HuH-7.5 (cell line): ENCODE results near the gene NAA35.
"Not testable (repeated sequence)": the region's sequence is repeated elsewhere in the genome, so short reads cannot be mapped to it uniquely, and the experiment has no call there.

Source experiments
- DNase-seq: peaks from one replicate; pipeline ENCODE4 v3.0.0; 2011; ENCODE audit warnings: low spot score

Gene NAA35

DNA sequence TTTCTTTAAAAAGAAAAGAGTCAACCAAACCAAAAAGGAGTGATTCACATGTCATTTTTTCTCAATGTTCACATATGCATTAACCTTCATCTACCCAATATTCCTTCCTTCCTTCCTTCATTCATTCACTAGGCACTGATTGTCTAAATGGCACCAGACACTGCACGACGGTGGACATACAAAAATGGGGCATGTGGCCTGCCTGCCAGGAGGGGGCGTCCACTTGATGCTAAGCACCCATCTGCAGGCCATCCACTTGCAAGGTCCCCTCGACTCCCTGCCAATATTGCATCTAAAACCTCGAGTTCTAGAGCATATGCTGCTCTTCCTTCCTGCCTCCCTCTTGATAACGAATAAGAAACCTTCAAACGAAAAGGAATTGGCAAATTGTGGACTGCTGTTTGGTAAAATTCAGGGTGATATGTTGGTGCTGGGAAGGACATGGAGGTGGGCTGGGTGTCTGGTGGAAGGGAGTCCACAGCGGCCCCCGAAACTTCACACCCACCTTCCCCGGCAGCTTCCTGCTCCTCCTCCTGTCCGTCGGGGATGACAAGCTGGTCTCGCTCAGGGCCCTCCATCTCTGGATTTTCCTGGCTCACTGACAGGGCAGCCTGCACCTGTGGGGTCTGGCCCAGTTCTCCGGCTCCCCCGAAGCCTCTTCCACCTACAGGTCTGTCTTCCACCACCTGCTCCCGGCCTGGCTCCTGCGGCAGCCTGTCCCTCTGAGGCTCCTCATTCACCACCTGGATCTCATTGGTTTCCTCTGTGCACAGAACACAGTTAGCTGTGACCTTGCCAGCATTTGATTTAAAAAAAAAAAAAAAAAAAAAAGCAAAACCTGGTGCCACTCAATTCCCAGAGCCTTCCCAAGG lies 94.2 kb downstream of the NAA35 start:
- peak; percentile 69 for DNase-seq

DNA sequence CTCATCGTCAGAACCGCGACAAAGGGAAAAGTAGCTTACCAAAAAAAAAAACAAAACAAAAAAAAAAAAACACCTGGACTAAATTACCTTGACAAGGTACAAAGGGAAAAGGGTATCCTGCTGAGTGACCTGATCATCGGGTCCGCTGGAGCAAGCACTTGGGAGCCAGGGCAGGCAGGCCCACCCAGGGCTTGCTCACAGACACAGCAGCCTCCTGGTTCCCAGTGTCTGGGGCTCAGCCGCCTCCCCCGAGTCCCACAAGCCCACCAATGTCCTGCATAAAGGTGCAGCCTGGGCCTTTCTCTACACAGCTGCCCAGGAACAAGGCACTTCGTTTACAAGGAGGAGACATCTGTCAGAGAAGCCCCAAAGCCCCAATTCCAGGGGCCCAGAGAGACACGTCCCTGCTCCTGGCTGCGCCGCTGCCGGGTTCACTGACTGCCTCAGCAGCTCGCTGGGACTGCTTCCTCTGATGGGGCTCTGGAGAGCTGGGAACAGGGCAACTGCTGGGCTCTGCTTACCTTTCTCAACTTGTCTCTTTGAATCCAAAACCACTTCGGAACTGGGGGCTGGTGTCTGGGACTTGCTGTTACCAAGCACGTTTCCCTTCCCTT lies 95.0 kb downstream of the NAA35 start:
- no peak for DNase-seq

DNA sequence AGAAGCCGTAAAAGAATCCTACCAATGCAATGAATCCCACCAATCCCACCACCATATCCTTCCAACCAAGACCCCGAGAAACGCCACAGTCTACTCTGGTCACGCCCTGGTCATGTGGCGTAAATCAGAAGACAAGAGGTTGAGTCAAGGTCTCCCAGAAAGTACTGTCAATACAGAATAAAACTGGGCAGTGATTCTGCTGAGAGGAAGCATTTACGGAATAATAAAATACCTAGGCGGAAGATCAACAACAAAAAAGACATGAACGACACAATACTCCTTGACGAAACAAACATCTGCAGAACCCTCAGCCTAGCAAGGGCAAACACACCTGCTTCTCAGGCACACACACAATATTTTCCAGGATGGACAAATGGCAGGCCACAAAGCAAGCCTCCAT lies 95.6 kb downstream of the NAA35 start:
- DNase-seq = no peak

DNA sequence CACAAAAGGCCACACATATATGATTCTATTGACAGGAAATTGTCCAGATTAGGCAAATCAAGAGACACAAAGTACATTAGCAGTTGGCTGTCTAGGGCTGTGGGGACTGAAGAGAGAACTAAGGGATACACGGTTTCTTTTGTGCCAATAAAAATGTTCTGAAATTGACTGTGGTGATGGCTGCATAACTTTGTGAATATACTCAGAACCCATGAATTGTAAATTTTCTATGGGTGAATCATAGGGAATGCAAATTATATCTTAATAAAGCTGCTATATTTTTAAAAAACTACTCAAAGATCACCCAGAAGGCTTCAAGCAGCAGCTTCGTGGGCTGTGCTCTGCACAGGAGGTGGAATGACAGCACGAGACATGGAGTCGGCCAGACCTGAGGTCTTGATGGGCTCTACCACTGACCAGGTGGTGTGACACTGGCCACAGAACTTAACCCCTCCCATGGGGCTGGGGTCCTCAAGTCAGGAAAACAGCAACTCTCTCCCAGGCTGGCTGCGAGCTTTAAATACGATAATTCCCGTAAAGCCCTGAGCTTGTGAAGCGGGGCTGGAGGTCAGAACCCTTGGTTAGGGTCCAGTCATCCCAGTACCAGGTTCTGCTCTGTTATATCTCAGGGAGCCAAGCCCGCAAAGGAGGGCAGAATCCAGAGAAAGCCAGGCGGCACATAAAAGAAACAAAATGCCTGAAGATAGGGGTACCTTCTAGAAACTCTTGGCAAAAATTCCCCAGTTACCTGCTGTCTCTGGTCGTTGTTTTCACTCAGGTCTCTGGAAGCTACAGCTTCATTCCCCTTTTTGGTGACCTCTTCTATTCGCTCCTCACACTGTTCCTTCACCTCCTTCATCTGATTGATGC lies 99.3 kb downstream of the NAA35 start:
- DNase-seq = no peak

DNA sequence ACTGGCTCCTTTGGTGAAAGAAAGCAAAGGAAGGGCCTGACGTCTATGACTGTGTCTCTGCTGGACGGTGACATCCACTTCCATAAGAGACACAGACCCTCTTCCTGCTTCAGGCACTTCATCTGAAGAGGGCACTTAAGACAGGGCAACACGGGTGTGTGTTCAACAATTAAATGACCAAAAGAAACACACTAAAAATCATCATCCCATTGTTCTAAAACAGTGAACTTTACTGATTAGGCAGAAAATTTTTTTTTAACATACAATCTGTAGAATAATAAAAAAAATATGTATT lies 99.9 kb downstream of the NAA35 start:
- no peak for DNase-seq

DNA sequence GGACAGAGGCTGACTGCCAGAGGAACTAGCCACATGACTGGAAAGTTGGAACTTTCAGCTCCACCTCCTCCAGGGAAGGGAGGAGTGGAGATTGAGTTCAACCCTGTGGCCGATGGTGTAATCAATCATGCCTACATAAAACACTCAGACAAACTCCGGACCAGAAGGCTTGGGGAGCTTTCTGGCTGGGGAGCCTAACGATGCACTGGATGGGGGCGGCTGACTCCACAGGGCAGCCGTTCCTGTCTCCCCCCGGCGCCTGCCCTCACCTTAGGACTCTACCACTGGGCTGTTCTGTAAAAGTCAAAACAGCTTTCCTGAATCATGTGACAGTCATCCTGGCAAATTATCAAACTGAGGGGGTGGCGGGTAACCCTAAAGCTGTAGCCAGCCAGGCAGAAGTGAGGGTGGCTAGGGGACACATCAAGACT lies 100.4 kb downstream of the NAA35 start:
- no peak for DNase-seq

DNA sequence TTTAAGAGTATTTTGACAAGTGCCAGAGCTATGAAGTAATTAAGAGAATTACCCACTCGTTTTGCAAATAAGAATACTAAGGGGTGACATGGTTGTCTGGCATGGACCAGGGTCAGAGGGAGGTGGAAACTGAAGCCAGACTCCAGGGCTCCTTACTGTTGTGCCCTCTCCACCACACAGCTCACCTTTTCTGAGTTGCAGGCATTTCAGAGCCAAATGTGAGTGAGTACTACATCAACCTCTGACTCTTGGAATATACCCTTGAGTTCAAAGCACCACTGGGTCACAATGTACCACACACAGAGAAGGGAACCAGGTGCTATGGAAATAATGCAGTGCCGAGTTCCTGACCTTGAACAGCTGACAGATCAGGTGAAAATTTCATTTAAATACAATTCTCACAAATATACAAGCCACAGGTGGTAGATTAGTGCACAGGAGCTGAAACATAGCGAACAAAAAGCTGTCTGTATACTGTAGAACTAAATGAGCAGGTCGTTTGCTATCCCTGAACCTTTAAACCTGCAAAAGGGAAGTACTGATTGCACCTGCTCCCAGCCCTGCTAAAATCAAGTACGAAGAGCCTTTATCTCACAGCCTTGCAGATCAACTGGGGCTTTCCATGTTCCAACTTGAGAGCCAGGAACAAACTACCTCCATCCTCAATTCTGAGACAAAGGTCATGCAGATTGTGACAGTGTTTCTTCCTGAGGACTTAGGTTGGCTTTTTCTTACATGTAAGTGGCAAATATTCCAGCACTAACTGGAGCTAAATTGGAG lies 101.4 kb downstream of the NAA35 start:
- DNase-seq = no peak

DNA sequence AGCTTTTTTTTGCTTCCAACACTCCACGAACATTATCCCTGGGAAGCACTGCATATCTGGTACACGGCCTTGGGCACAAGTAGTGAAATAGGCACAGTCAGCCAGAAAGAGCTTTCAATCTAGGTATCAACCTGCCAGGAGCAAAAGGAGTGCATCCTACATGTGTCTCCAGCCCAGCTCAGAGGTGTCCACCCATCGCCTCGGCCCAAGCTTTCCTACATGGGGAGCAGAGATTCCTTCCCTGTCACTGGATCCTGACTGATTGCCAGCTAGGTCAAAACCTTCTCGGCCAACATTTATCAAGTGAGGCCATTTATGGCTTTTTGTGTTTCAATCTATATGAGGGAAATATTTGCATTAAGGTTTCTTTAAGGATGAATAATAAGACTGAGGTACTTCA lies 102.6 kb downstream of the NAA35 start:
- DNase-seq = no peak

DNA sequence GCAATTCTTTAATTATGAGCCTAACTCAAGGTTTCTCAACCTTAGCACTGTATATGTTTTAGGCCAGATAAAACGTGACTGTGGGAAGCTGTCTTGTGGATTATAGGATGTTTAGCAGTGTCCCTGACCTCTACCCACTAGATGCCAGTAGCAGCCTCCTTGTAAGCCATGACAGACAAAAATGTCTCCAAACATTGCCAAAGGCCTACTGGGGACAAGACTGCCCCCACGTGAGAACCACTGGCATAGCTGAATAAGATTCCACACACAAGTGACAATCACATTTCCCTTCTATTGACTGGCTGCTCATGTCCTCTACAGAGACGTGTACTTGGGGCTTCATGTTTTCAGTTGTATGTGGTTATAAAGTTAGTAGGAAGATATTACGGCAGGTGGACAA lies 103.1 kb downstream of the NAA35 start:
- no peak for DNase-seq

DNA sequence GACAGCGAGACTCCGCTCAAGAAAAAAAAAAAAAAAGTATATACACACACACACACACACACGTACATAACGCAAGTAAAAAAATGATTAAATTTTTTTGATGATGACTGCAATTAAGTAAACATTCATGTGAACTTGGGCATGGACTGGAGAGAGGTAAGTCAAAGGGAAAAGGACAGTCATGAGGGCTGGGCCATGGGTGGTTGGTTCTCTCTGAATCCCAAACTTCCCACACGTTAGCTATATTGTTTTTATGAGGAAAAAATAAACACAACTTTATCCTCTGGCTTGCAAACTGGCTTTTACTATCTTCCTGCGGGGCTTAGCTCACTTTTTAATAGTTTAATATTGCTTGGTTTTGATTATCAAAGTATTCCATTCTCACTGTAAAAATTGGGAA lies 104.7 kb downstream of the NAA35 start:
- DNase-seq = no peak

DNA sequence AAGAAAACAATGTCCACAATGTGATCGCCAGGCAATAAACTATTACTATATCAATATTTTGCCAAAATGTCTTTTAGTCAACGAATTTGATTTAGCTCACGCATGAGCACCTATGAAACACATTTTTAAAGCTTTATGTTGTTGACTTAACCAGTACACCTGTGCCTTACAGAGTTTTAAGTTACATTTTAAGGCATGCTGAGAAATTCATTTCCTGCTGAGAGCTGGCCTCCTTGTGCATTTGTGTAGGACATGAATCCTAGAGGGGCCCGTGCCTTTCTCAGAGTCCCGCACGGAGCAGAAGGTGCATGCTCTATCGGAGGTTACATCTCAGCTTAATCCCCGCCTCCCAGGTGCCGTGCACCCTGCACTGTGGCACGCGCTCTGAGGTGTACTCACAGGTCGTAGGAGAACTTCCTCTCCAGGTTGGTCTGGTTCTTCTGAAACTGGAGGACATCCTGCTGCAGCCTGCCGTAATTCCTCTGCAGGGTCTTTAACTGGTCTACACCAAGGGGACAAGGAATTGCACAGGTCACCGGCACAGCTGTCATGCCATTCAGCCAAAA lies 105.2 kb downstream of the NAA35 start:
- DNase-seq = no peak

DNA sequence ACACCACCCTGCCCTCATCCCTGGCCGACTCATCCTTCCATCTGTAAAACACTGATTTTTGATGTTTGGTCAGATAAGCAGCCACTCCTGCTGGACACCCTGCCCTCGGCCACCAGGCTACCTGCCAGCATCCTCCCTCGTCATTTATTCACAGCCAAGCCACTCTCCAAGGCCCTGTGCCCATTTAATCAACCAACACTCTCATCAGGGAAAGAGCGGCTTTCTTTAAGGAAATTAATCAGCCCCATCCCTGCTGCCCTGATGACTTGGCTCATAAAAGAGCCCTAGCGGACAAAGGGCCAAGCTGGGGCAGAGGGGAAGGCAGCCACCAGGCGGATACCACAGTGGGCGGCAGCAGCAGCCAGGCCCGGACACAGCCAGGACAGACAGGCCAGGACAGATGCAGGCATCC lies 106.0 kb downstream of the NAA35 start:
- DNase-seq = no peak

DNA sequence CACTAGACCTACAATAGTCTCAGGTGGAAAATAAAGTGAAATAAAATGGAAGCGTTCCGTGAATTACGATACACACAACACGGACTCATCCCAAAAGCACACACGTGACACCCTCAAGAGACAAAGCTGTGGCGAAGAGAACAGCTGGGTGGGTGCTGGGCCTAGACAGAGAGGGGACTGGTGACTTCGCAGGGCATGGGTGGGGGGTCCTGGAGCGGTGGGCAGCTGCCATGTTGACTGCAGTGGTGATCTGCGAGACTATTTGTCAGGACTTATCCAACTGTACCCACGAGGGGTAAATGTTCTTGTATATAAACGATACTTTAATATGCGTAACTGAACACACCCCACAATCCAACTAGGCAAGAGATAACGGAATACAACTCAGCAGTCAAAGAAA lies 106.4 kb downstream of the NAA35 start:
- no peak for DNase-seq

DNA sequence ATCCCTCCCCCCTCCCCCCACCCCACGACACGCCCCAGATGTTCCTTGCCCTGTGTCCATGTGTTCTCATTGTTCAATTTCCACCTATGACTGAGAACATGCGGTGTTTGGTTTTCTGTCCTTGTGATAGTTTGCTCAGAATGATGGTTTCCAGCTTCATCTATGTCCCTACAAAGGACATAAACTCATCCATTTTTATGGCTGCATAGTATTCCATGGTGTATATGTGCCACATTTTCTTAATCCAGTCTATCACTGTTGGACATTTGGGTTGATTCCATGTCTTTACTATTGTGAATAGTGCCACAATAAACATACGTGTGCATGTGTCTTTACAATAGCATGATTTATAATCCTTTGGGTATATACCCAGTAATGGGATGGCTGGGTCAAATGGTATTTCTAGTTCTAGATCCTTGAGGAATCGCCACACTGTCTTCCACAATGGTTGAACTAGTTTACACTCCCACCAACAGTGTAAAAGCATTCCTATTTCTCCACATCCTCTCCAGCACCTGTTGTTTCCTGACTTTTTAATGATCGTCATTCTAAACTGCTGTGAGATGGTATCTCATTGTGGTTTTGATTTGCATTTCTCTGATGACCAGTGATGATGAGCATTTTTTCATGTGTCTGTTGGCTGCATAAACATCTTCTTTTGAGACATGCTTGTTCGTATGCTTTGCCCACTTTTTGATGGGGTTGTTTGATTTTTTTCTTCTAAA lies 107.2 kb downstream of the NAA35 start:
- DNase-seq = not testable (repeated sequence)

DNA sequence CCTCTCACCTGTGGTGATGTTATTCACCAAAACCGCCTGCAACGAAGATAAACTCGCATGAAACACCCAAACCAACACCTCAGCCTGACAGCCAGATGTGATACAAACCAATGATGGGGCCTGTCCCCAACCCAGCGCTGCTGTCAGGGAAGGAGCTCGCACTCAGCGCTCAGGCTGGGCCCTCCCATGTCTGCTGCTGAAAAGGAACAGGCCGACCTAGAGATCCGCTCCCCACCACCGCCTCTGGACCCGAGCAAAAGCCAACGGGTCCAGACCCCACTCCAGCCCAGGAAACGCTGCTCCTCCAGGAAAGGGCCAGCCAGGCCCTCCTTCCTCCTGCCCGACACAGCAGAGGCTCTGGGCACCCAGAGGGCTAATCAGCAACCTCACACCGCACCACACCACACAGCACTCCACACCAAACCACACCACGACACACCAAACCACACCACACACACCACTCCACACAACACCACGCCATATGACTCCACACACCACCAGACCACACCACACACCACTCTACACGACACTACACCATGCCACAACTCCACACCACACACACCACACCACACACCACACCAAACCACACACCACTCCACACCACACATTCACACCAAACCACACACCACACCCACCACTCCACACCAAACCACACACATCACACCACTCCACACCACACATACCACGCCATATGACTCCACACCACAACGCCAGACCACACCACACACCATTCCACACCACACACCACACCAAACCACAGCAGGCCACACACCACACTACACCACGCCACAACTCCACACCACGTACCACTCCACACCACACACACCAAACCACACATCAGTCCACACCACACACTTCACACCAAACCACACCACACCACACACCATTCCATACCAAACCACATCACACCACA lies 111.9 kb downstream of the NAA35 start:
- DNase-seq = no peak

DNA sequence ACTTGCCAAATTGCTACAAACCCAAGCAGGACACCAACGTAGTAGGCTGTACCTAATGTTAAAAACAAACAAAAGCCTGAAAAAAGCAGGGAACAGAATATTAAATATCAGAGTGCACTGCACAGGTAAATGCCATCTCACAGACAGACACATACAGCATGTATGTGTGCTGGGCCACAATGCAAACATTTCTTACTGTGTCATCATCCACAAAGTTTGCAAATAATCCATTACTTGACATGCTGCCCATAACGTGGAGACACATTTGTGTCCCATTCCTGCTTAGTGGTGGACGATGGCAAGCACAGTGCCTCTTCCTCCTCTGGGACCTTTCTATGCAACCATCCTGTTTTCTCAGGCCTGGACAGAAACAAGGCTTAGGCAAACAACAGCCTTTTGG lies 113.7 kb downstream of the NAA35 start:
- DNase-seq = no peak

DNA sequence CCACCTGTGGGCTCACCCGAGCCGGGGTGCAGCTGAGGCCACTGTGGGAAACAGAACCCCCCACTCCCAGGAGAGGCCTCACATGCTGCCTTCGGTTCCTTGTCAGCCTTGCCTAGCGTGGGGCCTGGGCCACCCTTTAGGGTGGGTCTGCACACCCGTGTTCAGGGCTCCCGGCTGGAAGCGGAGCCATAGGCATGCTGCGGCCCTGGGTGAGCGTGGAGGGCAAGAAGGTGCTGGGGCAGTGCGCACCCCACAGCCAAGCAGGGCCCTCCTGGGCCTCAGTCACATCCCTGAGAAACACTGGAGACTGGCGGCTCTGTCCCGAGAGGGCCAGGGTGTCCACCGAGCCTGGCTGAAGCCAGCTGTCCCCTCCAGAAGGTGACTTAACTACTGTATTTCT lies 116.5 kb downstream of the NAA35 start:
- no peak for DNase-seq

DNA sequence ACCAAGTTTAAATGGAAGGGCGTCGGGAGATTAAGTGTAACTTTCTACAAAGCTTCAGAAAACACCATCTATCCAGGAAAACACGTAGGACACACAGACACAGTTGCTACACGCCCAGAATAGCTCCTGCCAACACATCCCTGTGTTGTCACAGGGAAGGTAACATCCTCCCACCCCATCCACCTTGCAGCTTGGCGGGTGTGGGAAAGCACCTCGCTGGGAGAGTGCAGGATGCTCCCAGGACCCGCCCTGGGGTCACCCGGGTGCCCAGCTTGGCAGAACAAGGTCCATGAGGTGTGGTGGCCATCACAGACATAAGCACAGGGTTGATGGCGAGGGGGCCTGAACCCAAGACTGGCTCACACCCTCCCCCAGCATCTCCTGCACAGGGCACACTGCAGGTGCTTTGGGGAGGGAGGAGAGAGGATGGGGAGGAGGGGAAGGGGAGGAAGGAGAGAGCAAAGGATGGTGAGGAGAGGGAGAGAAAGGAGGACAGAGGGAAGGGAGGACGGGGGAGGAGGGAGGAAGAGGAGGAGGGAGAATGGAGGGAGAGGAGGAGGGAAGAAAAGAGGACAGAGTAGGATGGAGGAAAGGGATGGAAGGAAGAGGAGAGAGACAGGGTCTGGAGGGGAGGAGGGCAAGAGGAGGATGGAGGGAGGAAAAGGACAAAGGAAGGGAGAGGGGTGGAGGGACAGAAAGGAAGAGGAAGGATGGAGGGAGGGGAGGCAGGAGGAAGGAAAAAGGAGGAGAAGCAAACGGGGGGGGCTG lies 121.2 kb downstream of the NAA35 start:
- DNase-seq = no peak
